HepG2 (cell line): ENCODE measurements around the gene ATAD3C. TPM values are rescaled to one million over a fixed set of nuclear protein-coding genes. Genes with fewer than 3 reads are reported as not detected.

Experiments
- ATM ChIP-seq: fragments of 450-650 bp; IDR thresholded peaks from 2 replicates; pipeline ENCODE4 v1.7.1; 2017; ENCODE audit warnings: mild to moderate bottlenecking, borderline replicate concordance
- HDAC1 ChIP-seq: sonication (generic); formaldehyde crosslinking; IDR thresholded peaks from 2 replicates; pipeline ENCODE4 v1.5.1; 2020; ENCODE audit warnings: mild to moderate bottlenecking, missing genetic modification reagents
- HNRNPK ChIP-seq: fragments of 200-400 bp; formaldehyde crosslinking; IDR thresholded peaks from 2 replicates; pipeline ENCODE4 v1.6.1; 2018; ENCODE audit warnings: low read length, low read depth, moderate library complexity, mild to moderate bottlenecking; ENCODE audit not compliant: poor library complexity, severe bottlenecking
- HOXD1 ChIP-seq: sonication (generic); formaldehyde crosslinking; IDR thresholded peaks from 2 replicates; pipeline ENCODE4 v1.5.0; 2020; ENCODE audit warnings: missing genetic modification reagents
- KLF13 ChIP-seq: sonication (generic); formaldehyde crosslinking; IDR thresholded peaks from 2 replicates; pipeline ENCODE4 v1.4.0; 2020; ENCODE audit warnings: mild to moderate bottlenecking, missing genetic modification reagents
- MIER3 ChIP-seq: IDR thresholded peaks from 2 replicates; pipeline ENCODE4 v1.6.1; 2016; ENCODE audit warnings: missing compliant biosample characterization, borderline replicate concordance
- NFYB ChIP-seq: sonication (generic); formaldehyde crosslinking; IDR thresholded peaks from 2 replicates; pipeline ENCODE4 v1.4.0; 2020; ENCODE audit warnings: missing genetic modification reagents
- NR2F6 ChIP-seq, 2 experiments: IDR thresholded peaks; 2 replicates each; pipeline ENCODE4 v1.6.1; 2016; ENCODE audit warnings: antibody characterized with exemption in 1 of 2, mild to moderate bottlenecking in 1 of 2
- PRMT3 ChIP-seq: sonication (generic); formaldehyde crosslinking; IDR thresholded peaks from 2 replicates; pipeline ENCODE4 v1.8.1; 2022; ENCODE audit warnings: low read depth, mild to moderate bottlenecking, moderate library complexity, missing genetic modification reagents, borderline replicate concordance
- RBM22 ChIP-seq: fragments of 200-400 bp; formaldehyde crosslinking; optimal IDR thresholded peaks from 2 replicates; pipeline ENCODE3; 2017; ENCODE audit warnings: mild to moderate bottlenecking, low read length, moderate library complexity
- RFX1 ChIP-seq: fragments of 450-650 bp; IDR thresholded peaks from 2 replicates; pipeline ENCODE4 v1.6.1; 2017
- SSRP1 ChIP-seq: IDR thresholded peaks from 2 replicates; pipeline ENCODE4 v1.6.1; 2016; ENCODE audit warnings: control low read depth
- TBX3 ChIP-seq: fragments of 450-650 bp; IDR thresholded peaks from 2 replicates; pipeline ENCODE4 v1.6.1; 2017; ENCODE audit warnings: antibody characterized with exemption, mild to moderate bottlenecking, inconsistent platforms, borderline replicate concordance
- ZNF343 ChIP-seq: sonication (generic); formaldehyde crosslinking; IDR thresholded peaks from 2 replicates; pipeline ENCODE4 v1.4.0; 2020; ENCODE audit warnings: mild to moderate bottlenecking, missing genetic modification reagents
- ZNF367 ChIP-seq: sonication (generic); formaldehyde crosslinking; IDR thresholded peaks from 2 replicates; pipeline ENCODE4 v1.4.0; 2020; ENCODE audit warnings: missing genetic modification reagents, borderline replicate concordance
- ZNF616 ChIP-seq: sonication (generic); formaldehyde crosslinking; IDR thresholded peaks from 2 replicates; pipeline ENCODE4 v1.5.0; 2020; ENCODE audit warnings: low read depth, mild to moderate bottlenecking, missing genetic modification reagents
- ZSCAN30 ChIP-seq: sonication (generic); formaldehyde crosslinking; IDR thresholded peaks from 2 replicates; pipeline ENCODE4 v1.5.0; 2020; ENCODE audit warnings: mild to moderate bottlenecking, missing genetic modification reagents
- ZSCAN5A ChIP-seq: sonication (generic); formaldehyde crosslinking; IDR thresholded peaks from 2 replicates; pipeline ENCODE4 v1.8.0; 2022; ENCODE audit warnings: mild to moderate bottlenecking, missing genetic modification reagents, borderline replicate concordance
- ZSCAN9 ChIP-seq: IDR thresholded peaks from 2 replicates; pipeline ENCODE4 v1.6.1; 2016; ENCODE audit warnings: borderline replicate concordance
- ZZZ3 ChIP-seq: sonication (generic); formaldehyde crosslinking; IDR thresholded peaks from 2 replicates; pipeline ENCODE4 v1.4.0; 2020; ENCODE audit warnings: missing genetic modification reagents, mild to moderate bottlenecking, borderline replicate concordance
- polyA plus RNA-seq, 8 experiments: library from polyadenylated mRNA; depleted of rRNA in 3 of 8; stranded (reverse) in 7 of 8; unstranded in 1 of 8; fragments of >200 nt; fragmentation: Illumina TruSeq in 4 of 8; extraction: Trizol in 4 of 8; gene quantifications; 2 replicates each; pipeline versions ENCODE4 v1.2.1 to v1.2.3, GENCODE V29; 2011 to 2016; ENCODE audit warnings: low read depth in 4 of 8, missing spikeins in 1 of 8, mixed read lengths in 1 of 8; ENCODE audit not compliant: insufficient read depth in 1 of 8
- total RNA-seq, 5 experiments: library from RNA; depleted of rRNA; stranded (reverse); fragments of >200 nt; fragmentation: Illumina TruSeq; extraction: Trizol; gene quantifications; 2 replicates each; pipeline ENCODE4 v1.2.3, GENCODE V29; 2016; ENCODE audit warnings: low read depth in 1 of 5
- TF ChIP-seq, protein P1 (sequence below): sonication (generic); formaldehyde crosslinking; IDR thresholded peaks from 2 replicates; pipeline ENCODE4 v1.8.1; 2023; ENCODE audit warnings: missing genetic modification reagents, inconsistent platforms, borderline replicate concordance
- TF ChIP-seq, protein P2 (sequence below), 2 experiments: fragments of 450-650 bp in 1 of 2; sonication (generic) in 1 of 2; formaldehyde crosslinking; IDR thresholded peaks; 2 replicates each; pipeline versions ENCODE4 v1.5.0 to v1.8.0; 2020 to 2022; ENCODE audit warnings: mild to moderate bottlenecking in 1 of 2, missing genetic modification reagents in 1 of 2
- TF ChIP-seq, protein P3 (sequence below): sonication (generic); formaldehyde crosslinking; IDR thresholded peaks from 2 replicates; pipeline ENCODE4 v1.4.0; 2020; ENCODE audit warnings: low read depth, missing genetic modification reagents

The ATAD3C gene
- total and polyA plus RNA-seq, 2 of the 13 experiments (the other 11 are each of a cell fraction or from before 2014, with no cell fraction given): 2.4 to 3.2 TPM

GRCh38 chr1:1511533-1512285 is 62.2 kb downstream of the ATAD3C start, which contains the start of gene ATAD3A (continued):
- TF ChIP-seq RBM22: peak; percentile 35
- no peak for TF ChIP-seq ZSCAN30
- peak; percentile 74; the same call in 1 of the 2 replicates for TF ChIP-seq HOXD1
- TF ChIP-seq, protein P1, sequence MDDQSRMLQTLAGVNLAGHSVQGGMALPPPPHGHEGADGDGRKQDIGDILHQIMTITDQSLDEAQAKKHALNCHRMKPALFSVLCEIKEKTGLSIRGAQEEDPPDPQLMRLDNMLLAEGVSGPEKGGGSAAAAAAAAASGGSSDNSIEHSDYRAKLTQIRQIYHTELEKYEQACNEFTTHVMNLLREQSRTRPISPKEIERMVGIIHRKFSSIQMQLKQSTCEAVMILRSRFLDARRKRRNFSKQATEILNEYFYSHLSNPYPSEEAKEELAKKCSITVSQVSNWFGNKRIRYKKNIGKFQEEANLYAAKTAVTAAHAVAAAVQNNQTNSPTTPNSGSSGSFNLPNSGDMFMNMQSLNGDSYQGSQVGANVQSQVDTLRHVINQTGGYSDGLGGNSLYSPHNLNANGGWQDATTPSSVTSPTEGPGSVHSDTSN: no peak
- peak; percentile 98 for TF ChIP-seq HDAC1 (CRISPR knock-in tag)
- TF ChIP-seq HNRNPK: no peak
- peak; percentile 82 for TF ChIP-seq RFX1
- TF ChIP-seq ZSCAN9 (CRISPR knock-in tag): peak; percentile 52; the same call in 1 of the 2 replicates
- TF ChIP-seq ATM: no peak
- no peak for TF ChIP-seq TBX3
- TF ChIP-seq ZSCAN5A (CRISPR knock-in tag): 0 out of 2 replicates have a peak, but pooled peaks have one; percentile 20
- TF ChIP-seq ZZZ3 (CRISPR knock-in tag): peak; percentile 39; the same call in 1 of the 2 replicates
- TF ChIP-seq ZNF343 (CRISPR knock-in tag): no peak; the same call in 1 of the 2 replicates
- TF ChIP-seq, protein P2, sequence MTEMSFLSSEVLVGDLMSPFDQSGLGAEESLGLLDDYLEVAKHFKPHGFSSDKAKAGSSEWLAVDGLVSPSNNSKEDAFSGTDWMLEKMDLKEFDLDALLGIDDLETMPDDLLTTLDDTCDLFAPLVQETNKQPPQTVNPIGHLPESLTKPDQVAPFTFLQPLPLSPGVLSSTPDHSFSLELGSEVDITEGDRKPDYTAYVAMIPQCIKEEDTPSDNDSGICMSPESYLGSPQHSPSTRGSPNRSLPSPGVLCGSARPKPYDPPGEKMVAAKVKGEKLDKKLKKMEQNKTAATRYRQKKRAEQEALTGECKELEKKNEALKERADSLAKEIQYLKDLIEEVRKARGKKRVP (CRISPR knock-in tag; IDR thresholded peaks at IDR 0.05): no peak
- TF ChIP-seq SSRP1 (CRISPR knock-in tag): no peak
- TF ChIP-seq PRMT3 (CRISPR knock-in tag): no peak
- TF ChIP-seq KLF13 (CRISPR knock-in tag): 0 out of 2 replicates have a peak, but pooled peaks have one; percentile 27
- TF ChIP-seq ZNF367 (CRISPR knock-in tag): no peak
- TF ChIP-seq MIER3: peak; percentile 92
- TF ChIP-seq, protein P3, sequence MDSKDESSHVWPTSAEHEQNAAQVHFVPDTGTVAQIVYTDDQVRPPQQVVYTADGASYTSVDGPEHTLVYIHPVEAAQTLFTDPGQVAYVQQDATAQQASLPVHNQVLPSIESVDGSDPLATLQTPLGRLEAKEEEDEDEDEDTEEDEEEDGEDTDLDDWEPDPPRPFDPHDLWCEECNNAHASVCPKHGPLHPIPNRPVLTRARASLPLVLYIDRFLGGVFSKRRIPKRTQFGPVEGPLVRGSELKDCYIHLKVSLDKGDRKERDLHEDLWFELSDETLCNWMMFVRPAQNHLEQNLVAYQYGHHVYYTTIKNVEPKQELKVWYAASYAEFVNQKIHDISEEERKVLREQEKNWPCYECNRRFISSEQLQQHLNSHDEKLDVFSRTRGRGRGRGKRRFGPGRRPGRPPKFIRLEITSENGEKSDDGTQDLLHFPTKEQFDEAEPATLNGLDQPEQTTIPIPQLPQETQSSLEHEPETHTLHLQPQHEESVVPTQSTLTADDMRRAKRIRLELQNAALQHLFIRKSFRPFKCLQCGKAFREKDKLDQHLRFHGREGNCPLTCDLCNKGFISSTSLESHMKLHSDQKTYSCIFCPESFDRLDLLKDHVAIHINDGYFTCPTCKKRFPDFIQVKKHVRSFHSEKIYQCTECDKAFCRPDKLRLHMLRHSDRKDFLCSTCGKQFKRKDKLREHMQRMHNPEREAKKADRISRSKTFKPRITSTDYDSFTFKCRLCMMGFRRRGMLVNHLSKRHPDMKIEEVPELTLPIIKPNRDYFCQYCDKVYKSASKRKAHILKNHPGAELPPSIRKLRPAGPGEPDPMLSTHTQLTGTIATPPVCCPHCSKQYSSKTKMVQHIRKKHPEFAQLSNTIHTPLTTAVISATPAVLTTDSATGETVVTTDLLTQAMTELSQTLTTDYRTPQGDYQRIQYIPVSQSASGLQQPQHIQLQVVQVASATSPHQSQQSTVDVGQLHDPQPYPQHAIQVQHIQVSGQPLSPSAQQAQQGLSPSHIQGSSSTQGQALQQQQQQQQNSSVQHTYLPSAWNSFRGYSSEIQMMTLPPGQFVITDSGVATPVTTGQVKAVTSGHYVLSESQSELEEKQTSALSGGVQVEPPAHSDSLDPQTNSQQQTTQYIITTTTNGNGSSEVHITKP (CRISPR knock-in tag): peak; percentile 73; the same call in 1 of the 2 replicates
- no peak for TF ChIP-seq NR2F6 (IDR thresholded peaks at IDR 0.05)
- peak; percentile 39; the same call in 1 of the 2 replicates for TF ChIP-seq NR2F6 (CRISPR knock-in tag; IDR thresholded peaks at IDR 0.05)
- TF ChIP-seq ZNF616 (CRISPR knock-in tag): no peak
- TF ChIP-seq NFYB (CRISPR knock-in tag): peak; percentile 94
